Activated CD4-positive, alpha-beta T cell treated with anti-CD3 and anti-CD28 coated beads for 48 hours (primary cell): ENCODE measurements around the gene STARD13.

Source experiments
- DNase-seq: peaks from one replicate; pipeline ENCODE4 v3.0.0-alpha.2; 2020

Gene STARD13

GRCh38 chr13:33285420-33286124, at the start of gene STARD13:
Gene STARD13 (minus strand): TSS chr13:33285755. CDS start chr13:33285638, 117 bp downstream.
- DNase-seq: peak; percentile 12

- DNase-seq: no peak
Observed at GRCh38 chr13:33334831-33335230, 49.3 kb upstream of the STARD13 start.

- DNase-seq: no peak
Observed at GRCh38 chr13:33331962-33332361, 46.4 kb upstream of the STARD13 start.

GRCh38 chr13:33330483-33330882, 44.9 kb upstream of the STARD13 start:
- no peak for DNase-seq

GRCh38 chr13:33328701-33329100, 43.1 kb upstream of the STARD13 start:
- no peak for DNase-seq

GRCh38 chr13:33326723-33327122, 41.2 kb upstream of the STARD13 start:
- DNase-seq: no peak

- no peak for DNase-seq
Observed at GRCh38 chr13:33326246-33326645, 40.7 kb upstream of the STARD13 start.

- DNase-seq: no peak
Observed at GRCh38 chr13:33323801-33324510, 38.4 kb upstream of the STARD13 start.

GRCh38 chr13:33322965-33323668, 37.6 kb upstream of the STARD13 start:
- no peak for DNase-seq

GRCh38 chr13:33322543-33322809, 36.9 kb upstream of the STARD13 start:
- no peak for DNase-seq

GRCh38 chr13:33321686-33322542, 36.4 kb upstream of the STARD13 start:
- DNase-seq: no peak

GRCh38 chr13:33319859-33320258, 34.3 kb upstream of the STARD13 start:
- DNase-seq: no peak

- DNase-seq: no peak
Observed at GRCh38 chr13:33318744-33319143, 33.2 kb upstream of the STARD13 start.

GRCh38 chr13:33318037-33318436, 32.5 kb upstream of the STARD13 start:
- no peak for DNase-seq

- no peak for DNase-seq
Observed at GRCh38 chr13:33316890-33317289, 31.3 kb upstream of the STARD13 start.

GRCh38 chr13:33313504-33313903, 27.9 kb upstream of the STARD13 start:
- DNase-seq: no peak

- no peak for DNase-seq
Observed at GRCh38 chr13:33312861-33313212, 27.3 kb upstream of the STARD13 start.

GRCh38 chr13:33312150-33312860, 26.8 kb upstream of the STARD13 start:
- no peak for DNase-seq

GRCh38 chr13:33311040-33311439, 25.5 kb upstream of the STARD13 start:
- no peak for DNase-seq

- no peak for DNase-seq
Observed at GRCh38 chr13:33310245-33311038, 24.9 kb upstream of the STARD13 start.

GRCh38 chr13:33308863-33309262, 23.3 kb upstream of the STARD13 start:
- DNase-seq: no peak

GRCh38 chr13:33307843-33308242, 22.3 kb upstream of the STARD13 start:
- no peak for DNase-seq
